ENCODE data around the gene MRPS18A. TPM values are rescaled to one million over a fixed set of nuclear protein-coding genes. Genes with fewer than 3 reads are reported as not detected.

Gene MRPS18A
- total and polyA plus RNA-seq, 4 donors: 36.4 to 48.4 (median 38.5) TPM

- peaks cover 0 to 58% (median 22%) of the 10 kb centered on the region in 5 donors for H3K4me1 ChIP-seq (ENCODE audit: control insufficient read depth in 5 of 5, insufficient read depth in 5 of 5, low read length in 5 of 5)
- H3K9ac ChIP-seq (ENCODE audit: insufficient read depth in 1 of 2, low read length in 2 of 2): no peak overlapping the region
- no peaks in the 10 kb centered on the region for H3K9me3 ChIP-seq (ENCODE audit: control insufficient read depth in 4 of 4, insufficient read depth in 3 of 4, low read length in 3 of 4)
- DNase-seq: no peak
- H3K27ac ChIP-seq (ENCODE audit: low read depth in 1 of 2, low read length in 1 of 2): no peak overlapping the region
- H3K27me3 ChIP-seq (ENCODE audit: control insufficient read depth in 3 of 3, insufficient read depth in 3 of 3, low read length in 2 of 3): no peaks in the 10 kb centered on the region
- 91 to 93% methylated on average over 8 of the region's 8 CpGs for WGBS, 2 donors
- no peaks in the 10 kb centered on the region for H3K36me3 ChIP-seq (ENCODE audit: control insufficient read depth in 4 of 4, insufficient read depth in 4 of 4, low read length in 4 of 4)
- H3K4me3 ChIP-seq: no peak overlapping the region
- no peak for TF ChIP-seq CTCF (IDR thresholded peaks at IDR 0.05; ENCODE audit: control extremely low read depth, extremely low read depth)
- no peak for ATAC-seq (ENCODE audit: insufficient read depth, low FRiP score)
Observed at GRCh38 chr6:43717389-43717788, 29.8 kb upstream of the MRPS18A start.

GRCh38 chr6:43716099-43716498 is 28.5 kb upstream of the MRPS18A start:
- H3K27me3 ChIP-seq (ENCODE audit: control insufficient read depth in 3 of 3, insufficient read depth in 3 of 3, low read length in 2 of 3): no peaks in the 10 kb centered on the region
- H3K9ac ChIP-seq (ENCODE audit: insufficient read depth in 1 of 2, low read length in 2 of 2): no peak overlapping the region
- TF ChIP-seq CTCF (IDR thresholded peaks at IDR 0.05; ENCODE audit: control extremely low read depth, extremely low read depth): no peak
- no peak for ATAC-seq (ENCODE audit: insufficient read depth, low FRiP score)
- peaks cover 0 to 59% (median 22%) of the 10 kb centered on the region in 5 donors for H3K4me1 ChIP-seq (ENCODE audit: control insufficient read depth in 5 of 5, insufficient read depth in 5 of 5, low read length in 5 of 5)
- H3K4me3 ChIP-seq: no peak overlapping the region
- H3K9me3 ChIP-seq (ENCODE audit: control insufficient read depth in 4 of 4, insufficient read depth in 3 of 4, low read length in 3 of 4): no peaks in the 10 kb centered on the region
- H3K36me3 ChIP-seq (ENCODE audit: control insufficient read depth in 4 of 4, insufficient read depth in 4 of 4, low read length in 4 of 4): no peaks in the 10 kb centered on the region
- WGBS, 2 donors: 46 to 56% methylated on average over 9 of the region's 9 CpGs
- DNase-seq: peak; percentile 98 to 99 (median 99)
- H3K27ac ChIP-seq (ENCODE audit: low read depth in 1 of 2, low read length in 1 of 2): no peak overlapping the region

GRCh38 chr6:43715056-43715788 is 27.6 kb upstream of the MRPS18A start:
- no peaks in the 10 kb centered on the region for H3K27me3 ChIP-seq (ENCODE audit: control insufficient read depth in 3 of 3, insufficient read depth in 3 of 3, low read length in 2 of 3)
- WGBS, 2 donors: 83 to 89% methylated on average over 5 of the region's 5 CpGs
- H3K4me1 ChIP-seq (ENCODE audit: control insufficient read depth in 5 of 5, insufficient read depth in 5 of 5, low read length in 5 of 5): peaks cover 0 to 65% (median 22%) of the 10 kb centered on the region in 5 donors
- no peak for TF ChIP-seq CTCF (IDR thresholded peaks at IDR 0.05; ENCODE audit: control extremely low read depth, extremely low read depth)
- ATAC-seq (ENCODE audit: insufficient read depth, low FRiP score) (no peak), DNase-seq (no peak)
- no peaks in the 10 kb centered on the region for H3K9me3 ChIP-seq (ENCODE audit: control insufficient read depth in 4 of 4, insufficient read depth in 3 of 4, low read length in 3 of 4)
- H3K27ac ChIP-seq (ENCODE audit: low read depth in 1 of 2, low read length in 1 of 2): no peak overlapping the region
- H3K36me3 ChIP-seq (ENCODE audit: control insufficient read depth in 4 of 4, insufficient read depth in 4 of 4, low read length in 4 of 4): no peaks in the 10 kb centered on the region
- H3K9ac ChIP-seq (ENCODE audit: insufficient read depth in 1 of 2, low read length in 2 of 2): no peak overlapping the region
- H3K4me3 ChIP-seq: no peak overlapping the region
